Renal cortex interstitium (tissue), 11 donors: ENCODE measurements around the gene POU2F1. TPM values are rescaled to one million over a fixed set of nuclear protein-coding genes. Genes with fewer than 3 reads are reported as not detected.

Experiments used
- DNase-seq, 11 donors: peaks; one replicate each; pipeline ENCODE4 v3.0.0-alpha.2; 2013; ENCODE audit warnings: low read depth in 9 of 11, low spot score in 4 of 11; ENCODE audit errors: extremely low read depth in 1 of 11
- polyA plus RNA-seq, 3 donors: library from polyadenylated mRNA; unstranded; fragments of 120-200 nt; gene quantifications; one replicate each; pipeline ENCODE4 v1.2.1, GENCODE V29; 2013; ENCODE audit not compliant: insufficient read length in 3 of 3

POU2F1 gene
- polyA plus RNA-seq, 3 donors: 15.3 to 16.9 (median 16.2) TPM

GRCh38 chr1:167331650-167332049, 111.0 kb downstream of the POU2F1 start:
- DNase-seq: no peak

GRCh38 chr1:167332503-167332902, 111.8 kb downstream of the POU2F1 start:
- DNase-seq: no peak

- no peak for DNase-seq
These were observed 112.4 kb downstream of the POU2F1 start for GRCh38 chr1:167333124-167333523.

- no peak for DNase-seq
These were observed 113.0 kb downstream of the POU2F1 start for GRCh38 chr1:167333703-167334102.

GRCh38 chr1:167339405-167339804, 118.7 kb downstream of the POU2F1 start:
- DNase-seq: no peak

GRCh38 chr1:167342846-167343245, 122.2 kb downstream of the POU2F1 start:
- no peak for DNase-seq

- DNase-seq: no peak
These were observed 123.4 kb downstream of the POU2F1 start for GRCh38 chr1:167344112-167344511.

- DNase-seq: no peak
These were observed 124.1 kb downstream of the POU2F1 start for GRCh38 chr1:167344615-167345385.

- DNase-seq: no peak
These were observed 124.7 kb downstream of the POU2F1 start for GRCh38 chr1:167345386-167345733.

- DNase-seq: no peak
These were observed 136.6 kb downstream of the POU2F1 start for GRCh38 chr1:167357305-167357704.

GRCh38 chr1:167359295-167359694, 138.6 kb downstream of the POU2F1 start:
- no peak for DNase-seq

- DNase-seq: no peak
These were observed 139.4 kb downstream of the POU2F1 start for GRCh38 chr1:167360120-167360519.

- no peak for DNase-seq
These were observed 142.0 kb downstream of the POU2F1 start for GRCh38 chr1:167362638-167363037.

- DNase-seq: no peak
These were observed 144.1 kb downstream of the POU2F1 start for GRCh38 chr1:167364826-167365225.

GRCh38 chr1:167365360-167365759, 144.7 kb downstream of the POU2F1 start:
- DNase-seq: no peak

- no peak for DNase-seq
These were observed 147.0 kb downstream of the POU2F1 start for GRCh38 chr1:167367705-167368104.

GRCh38 chr1:167369175-167369574, 148.5 kb downstream of the POU2F1 start:
- no peak for DNase-seq

GRCh38 chr1:167369933-167370332, 149.2 kb downstream of the POU2F1 start:
- DNase-seq: no peak

- no peak for DNase-seq
These were observed 150.3 kb downstream of the POU2F1 start for GRCh38 chr1:167371030-167371429.

GRCh38 chr1:167373398-167373797, 152.7 kb downstream of the POU2F1 start:
- peak in 7 of 11 donors; percentile 3 to 29 (median 12) for DNase-seq

- no peak for DNase-seq
These were observed 153.3 kb downstream of the POU2F1 start for GRCh38 chr1:167373986-167374385.
